Type B pancreatic cell (in vitro differentiated cells): ENCODE results near the gene SFSWAP. TPM values are rescaled to one million over a fixed set of nuclear protein-coding genes. Genes with fewer than 3 reads are reported as not detected.
"Not testable (repeated sequence)": the region's sequence is repeated elsewhere in the genome, so short reads cannot be mapped to it uniquely, and the experiment has no call there.

Experiments used
- DNase-seq: peaks from one replicate; pipeline ENCODE4 v3.0.0; 2021; ENCODE audit warnings: mixed read lengths; ENCODE audit not compliant: unreplicated experiment; ENCODE audit errors: extremely low spot score
- H3K27ac Mint-ChIP-seq: 2 replicates; pipeline ENCODE4 v1.8.0; 2021; ENCODE audit warnings: mild to moderate bottlenecking, mixed read lengths
- H3K27me3 Mint-ChIP-seq: 2 replicates; pipeline ENCODE4 v1.8.0; 2021; ENCODE audit warnings: mixed read lengths
- H3K36me3 Mint-ChIP-seq: 2 replicates; pipeline ENCODE4 v1.8.0; 2021; ENCODE audit warnings: mixed read lengths
- H3K4me1 Mint-ChIP-seq: one replicate; pipeline ENCODE4 v1.8.0; 2021; ENCODE audit warnings: mixed read lengths; ENCODE audit not compliant: unreplicated experiment
- H3K4me3 Mint-ChIP-seq: 2 replicates; pipeline ENCODE4 v1.8.0; 2021; ENCODE audit warnings: mild to moderate bottlenecking, mixed read lengths
- H3K9me3 Mint-ChIP-seq: 2 replicates; pipeline ENCODE4 v1.8.0; 2021; ENCODE audit warnings: mixed read lengths
- CTCF ChIP-seq: fragments of 200-600 bp; sonication (generic); conservative IDR thresholded peaks from 2 replicates; pipeline ENCODE4 v1.5.0; 2021; ENCODE audit warnings: antibody characterized with exemption, mild to moderate bottlenecking
- total RNA-seq: library from RNA; stranded (reverse); gene quantifications from 2 replicates; pipeline ENCODE4 v1.2.1, GENCODE V29; 2021; ENCODE audit warnings: low replicate concordance

SFSWAP gene
- total RNA-seq, 1 donor from 2014 or later, result 59.3 TPM

- Mint-ChIP-seq H3K9me3 (peaks cover 14% of the 10 kb centered on the region), H3K4me1 (no peaks in the 10 kb centered on the region), H3K27ac (no peak overlapping the region), H3K27me3 (no peaks in the 10 kb centered on the region), H3K36me3 (peaks cover 47% of the 10 kb centered on the region), H3K4me3 (no peak overlapping the region)
- TF ChIP-seq CTCF, result no peak
- DNase-seq, result no peak
Observed at GRCh38 chr12:131740626-131741025, 29.7 kb downstream of the SFSWAP start.

DNA sequence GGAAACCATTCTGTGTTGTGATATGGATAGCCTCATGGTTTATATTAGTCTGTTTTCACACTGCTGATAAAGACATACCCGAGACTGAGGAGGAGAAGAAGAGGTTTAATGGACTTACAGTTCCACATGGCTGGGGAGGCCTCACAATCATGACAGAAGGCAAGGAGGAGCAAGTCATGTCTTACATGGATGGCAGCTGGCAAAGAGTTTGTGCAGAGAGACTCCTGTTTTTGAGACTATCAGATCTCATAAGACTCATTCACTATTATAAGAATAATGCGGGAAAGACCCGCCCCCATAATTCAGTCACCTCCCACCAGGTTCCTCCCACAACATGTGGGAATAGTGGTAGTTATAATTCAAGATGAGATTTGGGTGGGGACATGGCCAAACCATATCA lies 31.9 kb downstream of the SFSWAP start:
- not testable (repeated sequence) for DNase-seq

DNA sequence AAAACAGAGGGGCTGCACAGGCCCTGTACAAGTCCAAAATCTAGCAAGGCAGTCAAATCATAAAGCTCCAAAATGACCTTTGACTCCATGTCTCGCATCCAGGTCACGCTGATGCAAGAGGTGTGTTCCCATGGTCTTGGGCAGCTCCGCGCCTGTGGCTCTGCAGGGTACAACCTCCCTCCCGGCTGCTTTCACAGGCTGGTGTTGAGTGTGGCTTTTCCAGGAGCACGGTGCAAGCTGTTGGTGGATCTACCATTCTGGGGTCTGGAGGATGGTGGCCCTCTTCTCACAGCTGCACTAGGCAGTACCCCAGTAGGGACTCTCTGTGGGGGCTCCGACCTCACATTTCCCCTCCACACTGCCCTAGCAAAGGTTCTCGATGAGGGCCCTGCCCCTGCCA lies 32.5 kb downstream of the SFSWAP start:
- H3K4me1 Mint-ChIP-seq, result not testable (repeated sequence)

More for the DNA sequence above, 31.9 kb downstream of the SFSWAP start:
- not testable (repeated sequence) for H3K4me1 Mint-ChIP-seq, H3K4me3 Mint-ChIP-seq, H3K27me3 Mint-ChIP-seq, H3K27ac Mint-ChIP-seq
- Mint-ChIP-seq H3K9me3 (peaks cover 14% of the 10 kb centered on the region), H3K36me3 (peaks cover 48% of the 10 kb centered on the region)

GRCh38 chr12:131743880-131744279 lies 33.0 kb downstream of the SFSWAP start:
- H3K4me3 Mint-ChIP-seq, H3K27ac Mint-ChIP-seq, H3K4me1 Mint-ChIP-seq, DNase-seq, H3K27me3 Mint-ChIP-seq: not testable (repeated sequence)
- Mint-ChIP-seq H3K9me3 (peaks cover 14% of the 10 kb centered on the region), H3K36me3 (peaks cover 52% of the 10 kb centered on the region)

More for the DNA sequence above, 32.5 kb downstream of the SFSWAP start:
- H3K9me3 Mint-ChIP-seq, result peaks cover 14% of the 10 kb centered on the region
- not testable (repeated sequence) for H3K27ac Mint-ChIP-seq, H3K4me3 Mint-ChIP-seq, H3K27me3 Mint-ChIP-seq, DNase-seq
- H3K36me3 Mint-ChIP-seq, result peaks cover 49% of the 10 kb centered on the region

- not testable (repeated sequence) for DNase-seq, H3K27ac Mint-ChIP-seq, H3K27me3 Mint-ChIP-seq, H3K4me1 Mint-ChIP-seq, H3K4me3 Mint-ChIP-seq
- peaks cover 14% of the 10 kb centered on the region for H3K9me3 Mint-ChIP-seq
- peaks cover 52% of the 10 kb centered on the region for H3K36me3 Mint-ChIP-seq
Observed at GRCh38 chr12:131744675-131745074, 33.8 kb downstream of the SFSWAP start.

DNA sequence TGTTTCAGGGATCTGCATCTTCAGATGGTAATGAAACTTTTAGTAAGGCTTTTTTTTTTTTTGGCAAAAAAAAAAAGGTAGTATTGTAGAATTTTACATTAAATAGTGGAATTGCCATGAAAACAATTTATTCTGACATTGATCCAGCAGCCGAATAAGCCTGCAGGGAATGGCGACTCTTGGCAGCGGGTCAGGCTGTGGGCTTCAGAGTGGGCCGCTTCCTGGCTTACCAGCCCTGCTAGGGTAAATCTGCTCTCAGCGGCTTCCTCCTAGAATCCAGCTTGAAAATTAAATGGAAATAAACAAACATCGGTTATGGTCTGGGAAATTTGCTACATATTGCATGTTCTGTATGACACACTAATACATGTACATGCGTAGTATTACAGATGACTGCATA lies 34.8 kb downstream of the SFSWAP start:
- no peak for DNase-seq
- no peaks in the 10 kb centered on the region for H3K27me3 Mint-ChIP-seq
- H3K9me3 Mint-ChIP-seq, result peaks cover 14% of the 10 kb centered on the region
- peaks cover 43% of the 10 kb centered on the region for H3K36me3 Mint-ChIP-seq
- H3K4me1 Mint-ChIP-seq, result no peaks in the 10 kb centered on the region
- H3K27ac Mint-ChIP-seq, result no peak overlapping the region
- H3K4me3 Mint-ChIP-seq, result no peak overlapping the region
- TF ChIP-seq CTCF, result no peak

GRCh38 chr12:131747276-131748177 lies 36.6 kb downstream of the SFSWAP start:
- H3K4me3 Mint-ChIP-seq, result no peak overlapping the region
- peaks cover 7% of the 10 kb centered on the region for H3K9me3 Mint-ChIP-seq
- H3K27ac Mint-ChIP-seq, result no peak overlapping the region
- peaks cover 36% of the 10 kb centered on the region for H3K36me3 Mint-ChIP-seq
- TF ChIP-seq CTCF, result no peak
- no peak for DNase-seq
- H3K4me1 Mint-ChIP-seq, result no peaks in the 10 kb centered on the region
- H3K27me3 Mint-ChIP-seq, result no peaks in the 10 kb centered on the region
